ENCODE data around the gene ETS2. TPM values are rescaled to one million over a fixed set of nuclear protein-coding genes. Genes with fewer than 3 reads are reported as not detected.

Gene ETS2
- polyA plus RNA-seq, 1 donor from 2014 or later, result 11.6 TPM

DNA sequence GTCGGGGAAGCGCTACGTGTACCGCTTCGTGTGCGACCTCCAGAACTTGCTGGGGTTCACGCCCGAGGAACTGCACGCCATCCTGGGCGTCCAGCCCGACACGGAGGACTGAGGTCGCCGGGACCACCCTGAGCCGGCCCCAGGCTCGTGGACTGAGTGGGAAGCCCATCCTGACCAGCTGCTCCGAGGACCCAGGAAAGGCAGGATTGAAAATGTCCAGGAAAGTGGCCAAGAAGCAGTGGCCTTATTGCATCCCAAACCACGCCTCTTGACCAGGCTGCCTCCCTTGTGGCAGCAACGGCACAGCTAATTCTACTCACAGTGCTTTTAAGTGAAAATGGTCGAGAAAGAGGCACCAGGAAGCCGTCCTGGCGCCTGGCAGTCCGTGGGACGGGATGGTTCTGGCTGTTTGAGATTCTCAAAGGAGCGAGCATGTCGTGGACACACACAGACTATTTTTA, 17.1 kb downstream of the ETS2 start:
- H4K20me1 ChIP-seq (ENCODE audit: insufficient read depth), result no peaks in the 10 kb centered on the region
- H3K9ac ChIP-seq (ENCODE audit: low read length), result no peak overlapping the region
- no peaks in the 10 kb centered on the region for H3F3A ChIP-seq (ENCODE audit: insufficient read depth, low read length, poor library complexity, severe bottlenecking)
- H3K79me2 ChIP-seq (replicated peaks; ENCODE audit: insufficient read depth, low read length), result no peaks in the 10 kb centered on the region
- no peak overlapping the region for H3K4me2 ChIP-seq (ENCODE audit: low read length)
- H3K9me3 ChIP-seq (ENCODE audit: low read length), result peaks cover 4% of the 10 kb centered on the region
- H3K9me2 ChIP-seq (ENCODE audit: insufficient read depth, low read length), result no peaks in the 10 kb centered on the region
- no peak overlapping the region for H3K4me3 ChIP-seq (ENCODE audit: low read length)
- no peak overlapping the region for H3K27ac ChIP-seq (ENCODE audit: low read length)
- H2AFZ ChIP-seq (ENCODE audit: low read depth, low read length), result no peak overlapping the region
- no peak for TF ChIP-seq CTCF (IDR thresholded peaks at IDR 0.05; ENCODE audit: poor library complexity, severe bottlenecking)
- no peak for TF ChIP-seq RAD21 (conservative IDR thresholded peaks at IDR 0.05)
- no peak for TF ChIP-seq MXI1 (conservative IDR thresholded peaks at IDR 0.05; ENCODE audit: poor library complexity, severe bottlenecking)
- no peak for TF ChIP-seq SMC3 (conservative IDR thresholded peaks at IDR 0.05; ENCODE audit: poor library complexity)
- no peak for TF ChIP-seq TAF1 (IDR thresholded peaks at IDR 0.05; ENCODE audit: low read depth)
- no peak for TF ChIP-seq POLR2AphosphoS5 (IDR thresholded peaks at IDR 0.05)
- TF ChIP-seq REST (IDR thresholded peaks at IDR 0.05; ENCODE audit: borderline replicate concordance), result no peak
- TF ChIP-seq EP300 (conservative IDR thresholded peaks at IDR 0.05; ENCODE audit: poor library complexity, severe bottlenecking), result no peak
- TF ChIP-seq EZH2 (IDR thresholded peaks at IDR 0.05; ENCODE audit: borderline replicate concordance, insufficient read depth, low read length, poor library complexity, severe bottlenecking), result no peak
- peaks cover 36% of the 10 kb centered on the region for H3K36me3 ChIP-seq (ENCODE audit: insufficient read depth, low read length)
- no peaks in the 10 kb centered on the region for H3K27me3 ChIP-seq (ENCODE audit: insufficient read depth, low read depth, low read length)

DNA sequence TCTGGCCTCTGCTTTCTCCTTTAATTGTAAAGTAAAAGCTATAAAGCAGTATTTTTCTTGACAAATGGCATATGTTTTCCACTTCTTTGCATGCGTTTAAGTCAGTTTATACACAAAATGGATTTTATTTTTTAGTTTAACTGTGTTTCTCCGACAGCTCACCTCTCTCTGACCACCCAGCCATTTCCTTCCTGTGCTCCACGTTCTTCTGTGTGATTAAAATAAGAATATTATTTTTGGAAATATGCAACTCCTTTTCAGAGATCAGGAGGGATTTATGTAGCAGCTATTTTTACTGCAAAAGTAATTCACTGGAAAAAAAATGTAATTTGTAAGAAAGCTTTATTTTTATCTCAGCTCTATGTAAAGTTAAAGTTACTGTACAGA, 18.0 kb downstream of the ETS2 start:
- Histone ChIP-seq H3K9me3 (ENCODE audit: low read length) (peaks cover 4% of the 10 kb centered on the region), H4K20me1 (ENCODE audit: insufficient read depth) (no peaks in the 10 kb centered on the region), H3K4me2 (ENCODE audit: low read length) (no peak overlapping the region), H3K4me3 (ENCODE audit: low read length) (no peak overlapping the region), H3K9me2 (ENCODE audit: insufficient read depth, low read length) (no peaks in the 10 kb centered on the region), H3K27ac (ENCODE audit: low read length) (no peak overlapping the region), H3K27me3 (ENCODE audit: insufficient read depth, low read depth, low read length) (no peaks in the 10 kb centered on the region), H3K79me2 (replicated peaks; ENCODE audit: insufficient read depth, low read length) (no peaks in the 10 kb centered on the region), H3K36me3 (ENCODE audit: insufficient read depth, low read length) (peaks cover 34% of the 10 kb centered on the region), H3F3A (ENCODE audit: insufficient read depth, low read length, poor library complexity, severe bottlenecking) (no peaks in the 10 kb centered on the region), H2AFZ (ENCODE audit: low read depth, low read length) (no peak overlapping the region), H3K9ac (ENCODE audit: low read length) (no peak overlapping the region)
- TF ChIP-seq EP300 (conservative IDR thresholded peaks at IDR 0.05; ENCODE audit: poor library complexity, severe bottlenecking), result no peak
- TF ChIP-seq SMC3 (conservative IDR thresholded peaks at IDR 0.05; ENCODE audit: poor library complexity), result no peak
- TF ChIP-seq REST (IDR thresholded peaks at IDR 0.05; ENCODE audit: borderline replicate concordance), result no peak
- no peak for TF ChIP-seq CTCF (IDR thresholded peaks at IDR 0.05; ENCODE audit: poor library complexity, severe bottlenecking)
- TF ChIP-seq TAF1 (IDR thresholded peaks at IDR 0.05; ENCODE audit: low read depth), result no peak
- no peak for TF ChIP-seq POLR2AphosphoS5 (IDR thresholded peaks at IDR 0.05)
- TF ChIP-seq MXI1 (conservative IDR thresholded peaks at IDR 0.05; ENCODE audit: poor library complexity, severe bottlenecking), result no peak
- TF ChIP-seq EZH2 (IDR thresholded peaks at IDR 0.05; ENCODE audit: borderline replicate concordance, insufficient read depth, low read length, poor library complexity, severe bottlenecking), result no peak
- no peak for TF ChIP-seq RAD21 (conservative IDR thresholded peaks at IDR 0.05)

Data from neural cell (in vitro differentiated cells).